NCI-H460 (cell line): ENCODE measurements around the gene TSPAN11. TPM values are rescaled to one million over a fixed set of nuclear protein-coding genes. Genes with fewer than 3 reads are reported as not detected.
"Not testable (repeated sequence)": the region's sequence is repeated elsewhere in the genome, so short reads cannot be mapped to it uniquely, and the experiment has no call there.

ENCODE experiments used
- DNase-seq: peaks from one replicate; pipeline ENCODE4 v3.0.0-alpha.2; 2016; ENCODE audit warnings: low read depth; ENCODE audit errors: extremely low read depth
- total RNA-seq: library from RNA; depleted of rRNA; stranded (reverse); fragments of >200 nt; shearing (Covaris generic); gene quantifications from 2 replicates; pipeline ENCODE4 v1.2.3, GENCODE V29; 2014

TSPAN11 gene
- total RNA-seq, 1 experiment from 2014 or later: not detected

DNA sequence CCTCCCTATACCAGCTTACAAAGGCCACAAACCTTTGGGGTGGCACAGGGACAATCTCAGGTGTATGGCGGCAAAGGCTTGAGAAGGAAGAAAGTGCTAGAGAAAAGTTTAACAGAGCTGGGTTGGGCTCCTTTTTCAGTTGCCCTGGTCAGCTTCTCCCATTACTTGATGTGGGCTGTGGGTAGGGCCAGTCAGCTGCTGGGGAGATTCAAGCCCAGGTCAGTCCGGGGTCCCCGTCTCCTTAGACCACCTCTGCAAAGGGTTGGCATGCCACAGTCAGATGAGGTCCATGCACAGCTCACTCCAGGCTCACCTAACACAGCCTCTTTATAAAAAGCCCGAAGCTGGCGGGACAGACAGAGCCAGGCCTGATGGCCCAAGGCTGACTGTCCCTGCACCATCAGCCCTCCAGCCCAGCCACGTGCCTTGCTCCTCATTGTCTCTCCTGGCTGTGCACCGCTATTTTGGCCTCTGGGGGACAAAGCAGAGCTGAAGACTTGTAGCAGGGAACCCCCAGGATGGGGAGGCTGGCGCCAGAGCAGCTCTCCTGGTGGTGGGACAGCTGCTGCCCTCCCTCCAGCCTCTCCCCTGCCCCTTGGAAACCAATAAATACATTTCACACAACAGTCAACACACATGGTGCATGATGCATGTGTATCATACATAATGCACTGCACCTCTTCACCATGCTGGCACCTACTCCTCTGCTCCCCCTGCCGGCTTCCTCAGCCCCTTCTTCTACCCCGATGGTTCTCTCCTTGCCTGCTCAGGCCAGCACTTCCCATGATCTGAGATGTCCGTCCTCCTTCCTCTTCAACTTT is 85.4 kb downstream of the TSPAN11 start:
- DNase-seq: no peak

DNA sequence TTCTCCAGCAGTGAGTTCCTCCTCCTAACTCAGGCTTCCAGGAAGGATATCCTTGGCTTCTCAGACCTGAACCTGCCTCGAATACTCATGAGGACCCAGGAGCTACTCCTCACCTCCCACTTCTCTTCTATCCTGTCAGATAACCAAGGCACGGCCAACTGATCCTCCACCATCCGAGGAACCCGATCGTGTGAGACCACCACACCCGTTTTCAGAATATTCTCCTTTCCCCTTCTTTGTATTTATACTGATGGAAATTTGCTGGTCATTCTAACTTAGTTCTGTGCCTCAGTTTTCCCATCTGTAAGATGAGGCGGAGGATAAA is 86.0 kb downstream of the TSPAN11 start:
- not testable (repeated sequence) for DNase-seq

DNA sequence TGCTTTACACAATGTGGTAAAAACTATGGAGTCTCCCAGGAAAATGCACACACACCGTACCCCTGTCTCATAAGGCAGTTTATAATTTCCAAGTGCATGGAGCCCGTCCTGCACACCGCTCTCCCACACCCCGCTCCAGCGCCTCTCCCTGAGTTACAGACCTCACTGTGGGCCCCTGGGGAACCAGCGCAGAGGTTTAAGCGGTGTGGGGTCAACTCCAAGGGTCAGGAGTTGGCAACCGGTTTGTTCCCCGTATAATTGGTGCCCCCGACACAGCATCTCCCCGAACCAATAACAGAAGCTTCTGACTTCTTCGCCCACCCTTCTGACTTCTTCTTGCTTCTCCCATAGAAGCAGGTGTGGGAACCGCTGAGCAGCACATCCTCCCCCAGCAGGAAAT is 88.7 kb downstream of the TSPAN11 start:
- DNase-seq: no peak

- no peak for DNase-seq
Measured at GRCh38 chr12:31016057-31016456, 89.5 kb downstream of the TSPAN11 start.

- DNase-seq: no peak
Measured at GRCh38 chr12:31017535-31017934, 91.0 kb downstream of the TSPAN11 start.

DNA sequence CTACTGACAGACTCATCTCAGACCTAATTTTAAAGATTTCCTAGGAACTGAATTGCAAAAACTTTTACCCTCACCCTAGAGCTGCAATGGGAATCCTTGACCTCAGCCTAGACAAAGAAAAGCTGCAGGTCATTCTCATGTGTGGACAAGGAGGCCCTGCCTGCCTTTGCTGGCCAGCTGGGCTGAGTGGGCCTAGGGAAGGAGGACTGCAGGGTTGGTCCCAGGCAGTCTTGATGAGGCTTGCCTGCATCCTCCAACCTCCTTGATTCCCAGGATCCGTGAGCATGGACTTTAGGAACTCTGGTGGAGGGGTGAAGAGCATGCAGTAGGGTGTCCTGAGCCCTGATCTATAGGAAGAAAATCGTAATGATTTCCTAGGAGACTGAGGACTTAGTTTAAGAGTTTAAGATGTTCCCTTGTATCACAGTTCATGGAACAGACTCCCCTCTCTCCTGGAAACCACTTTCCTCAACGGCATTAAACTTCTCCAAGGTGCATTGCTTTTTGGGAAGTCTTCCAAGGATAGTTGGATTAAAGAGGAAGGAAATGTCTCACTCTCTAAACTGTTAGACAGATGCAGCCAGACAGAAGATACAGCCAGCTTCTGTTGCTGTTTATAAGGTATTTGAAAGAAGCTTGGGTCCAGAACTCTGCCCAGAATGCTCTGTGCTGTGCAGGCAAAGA is 91.7 kb downstream of the TSPAN11 start:
- no peak for DNase-seq

- no peak for DNase-seq
Measured at GRCh38 chr12:31018790-31019505, 92.4 kb downstream of the TSPAN11 start.

DNA sequence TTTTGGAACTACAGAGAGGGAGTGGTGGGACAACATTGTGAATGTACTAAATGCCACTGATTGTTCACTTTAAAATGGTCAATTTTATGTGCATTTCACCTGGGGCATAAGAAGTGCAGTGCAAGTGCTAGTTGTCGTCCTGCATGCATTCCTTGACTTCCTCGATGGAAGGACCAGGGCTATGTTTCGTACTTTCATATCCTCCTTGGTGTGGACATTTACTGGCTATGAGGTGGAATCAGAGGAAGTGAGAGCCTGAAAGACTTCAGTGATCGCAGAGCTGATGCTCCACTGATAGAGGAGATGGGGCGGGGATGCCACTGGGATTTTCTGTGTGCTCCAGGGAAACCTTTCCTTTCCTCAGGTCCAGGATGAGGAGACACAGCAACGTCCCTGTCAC is 93.0 kb downstream of the TSPAN11 start:
- no peak for DNase-seq

DNA sequence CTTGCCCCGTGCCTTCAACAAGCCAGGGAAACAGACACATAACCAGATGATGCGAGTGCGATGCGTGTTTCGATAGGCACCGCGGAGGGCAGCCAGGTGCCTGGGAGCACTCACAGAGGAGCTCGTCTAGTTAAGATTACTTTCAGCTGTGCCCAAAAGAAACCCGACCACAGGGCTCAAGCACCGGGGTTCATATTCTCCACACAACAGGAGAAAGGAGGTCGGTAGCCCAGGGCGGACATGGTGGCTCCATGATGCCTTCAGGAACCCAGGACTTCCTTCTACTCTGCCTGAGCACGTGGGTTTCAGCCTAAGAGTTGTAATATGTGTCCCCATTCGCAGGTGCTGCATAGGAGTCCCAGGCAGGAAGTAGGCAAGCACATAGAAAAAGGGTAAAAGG is 93.4 kb downstream of the TSPAN11 start:
- DNase-seq: no peak

DNA sequence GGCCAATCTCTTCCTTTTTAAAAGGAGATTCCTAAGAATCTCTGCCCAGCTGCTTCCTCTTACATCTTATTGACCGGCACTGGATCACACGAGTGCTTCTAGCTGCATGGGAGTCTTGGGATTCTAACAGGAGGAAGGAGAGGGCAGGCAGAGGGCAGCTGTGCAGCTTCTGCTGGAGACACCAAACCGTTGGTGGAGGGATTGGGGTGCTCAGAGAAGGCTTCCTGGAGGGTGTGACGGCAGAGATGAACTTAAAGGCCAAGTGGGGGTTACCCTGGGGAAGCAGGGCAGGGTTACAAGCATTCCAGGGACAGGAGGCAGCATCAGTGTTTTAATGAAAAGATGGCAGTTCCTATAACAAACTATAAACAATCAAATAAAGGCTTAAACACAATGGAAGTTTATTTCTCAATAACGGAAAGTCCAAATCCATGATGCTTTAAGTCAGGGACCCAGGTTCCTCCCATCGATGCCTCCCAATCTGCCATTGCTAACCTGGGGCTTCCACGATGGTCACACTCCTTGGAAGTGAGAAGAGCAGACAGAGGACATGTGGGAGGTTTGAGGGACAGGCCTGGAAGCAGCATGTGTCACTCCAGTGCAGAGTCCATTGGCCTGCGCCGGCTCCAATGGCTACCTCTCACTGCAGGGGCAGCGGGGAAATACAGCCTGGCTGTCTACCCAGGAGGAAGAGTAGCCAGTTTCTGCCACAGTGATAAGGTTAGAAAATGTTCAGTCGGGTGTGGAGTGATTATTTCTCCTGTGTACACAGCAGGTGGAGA is 94.0 kb downstream of the TSPAN11 start:
- no peak for DNase-seq

DNA sequence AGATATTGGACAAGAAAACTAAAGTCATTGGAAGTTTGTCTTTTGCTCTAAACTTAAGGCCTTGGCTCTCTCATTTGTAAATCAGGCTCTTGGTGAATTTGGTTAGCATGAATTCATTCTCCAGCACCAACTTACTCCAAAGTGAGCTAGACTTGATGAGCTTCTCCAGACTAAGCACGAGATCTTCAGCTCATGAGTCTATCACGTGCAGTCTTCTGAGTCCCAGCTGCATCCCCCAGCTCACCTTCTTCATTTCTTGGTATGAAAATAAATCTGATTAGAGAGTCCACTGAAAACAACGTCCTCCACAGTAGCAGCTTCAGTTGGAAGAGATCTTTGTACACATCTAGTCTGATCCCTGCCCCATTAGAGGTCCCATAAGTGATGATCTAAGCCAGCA is 94.6 kb downstream of the TSPAN11 start:
- DNase-seq: no peak

DNA sequence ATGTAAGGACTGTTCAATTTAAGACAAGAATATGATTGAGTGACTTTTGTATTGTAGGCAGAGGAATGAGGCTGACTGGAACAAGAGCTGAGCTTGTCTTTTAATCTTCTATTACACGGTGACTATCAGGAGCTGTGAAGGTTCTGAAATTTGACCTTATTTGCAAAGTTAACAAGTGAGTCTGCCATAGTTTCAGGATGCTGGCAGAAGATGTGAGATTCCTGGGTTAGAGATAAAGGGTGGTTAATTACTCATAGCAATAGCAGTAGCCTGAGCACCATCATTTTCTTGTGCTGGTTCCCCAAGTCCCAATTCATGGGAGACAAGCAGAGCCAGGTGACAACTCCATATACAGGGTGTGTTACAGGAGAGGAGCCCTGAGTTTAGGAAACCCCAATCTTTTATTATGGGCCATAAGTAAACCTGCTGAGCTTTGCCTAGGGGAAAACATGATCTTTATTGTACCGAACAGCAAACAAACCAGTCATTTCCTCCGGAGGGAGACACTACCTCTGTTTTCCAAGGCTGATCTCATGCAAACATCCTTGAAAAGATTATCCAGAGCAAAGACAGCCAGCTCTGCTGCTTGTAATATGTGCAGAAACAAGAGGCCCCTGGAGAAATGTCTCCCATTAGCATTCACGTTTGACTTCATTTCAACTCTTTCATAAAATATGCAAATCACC is 95.4 kb downstream of the TSPAN11 start:
- DNase-seq: no peak

DNA sequence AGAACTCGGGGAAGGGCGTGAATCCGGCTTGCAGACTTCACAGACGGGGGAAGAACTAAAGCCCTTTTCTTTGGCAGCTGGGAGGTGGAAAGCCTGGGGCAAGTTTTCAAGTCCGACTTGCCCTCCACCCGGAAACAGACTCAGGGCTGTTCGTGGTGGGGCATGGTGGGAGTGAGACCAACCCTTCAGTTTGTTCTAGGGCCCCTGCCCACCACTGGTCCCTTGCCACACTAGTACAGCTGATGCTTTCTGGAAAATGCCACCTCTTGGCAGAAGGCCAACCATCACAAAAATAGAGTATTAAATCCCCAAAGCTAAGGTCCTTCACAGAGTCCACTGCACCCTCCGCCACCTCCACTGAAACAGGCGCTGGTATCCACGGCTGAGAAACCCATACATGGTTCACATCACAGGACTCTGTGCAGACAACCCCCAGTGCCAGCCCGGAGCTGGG is 96.8 kb downstream of the TSPAN11 start:
- no peak for DNase-seq

DNA sequence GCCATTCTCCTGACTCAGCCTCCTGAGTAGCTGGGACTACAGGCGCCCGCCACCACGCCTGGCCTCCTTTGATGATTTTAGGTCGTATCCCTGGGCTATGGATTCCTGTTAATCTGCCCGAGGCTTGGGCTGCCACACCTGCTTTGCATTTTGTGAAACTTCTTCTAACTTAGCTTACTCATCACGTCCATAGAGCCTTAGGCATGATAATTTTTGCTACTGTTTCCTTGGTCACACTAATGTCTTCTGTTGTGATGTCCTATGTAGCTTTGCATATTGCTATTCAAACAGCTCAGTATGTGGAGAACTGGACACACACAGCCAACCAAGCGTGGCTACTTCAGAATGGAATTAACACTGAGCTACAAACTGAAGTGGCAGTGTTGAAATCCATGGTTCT is 99.7 kb downstream of the TSPAN11 start:
- DNase-seq: no peak

DNA sequence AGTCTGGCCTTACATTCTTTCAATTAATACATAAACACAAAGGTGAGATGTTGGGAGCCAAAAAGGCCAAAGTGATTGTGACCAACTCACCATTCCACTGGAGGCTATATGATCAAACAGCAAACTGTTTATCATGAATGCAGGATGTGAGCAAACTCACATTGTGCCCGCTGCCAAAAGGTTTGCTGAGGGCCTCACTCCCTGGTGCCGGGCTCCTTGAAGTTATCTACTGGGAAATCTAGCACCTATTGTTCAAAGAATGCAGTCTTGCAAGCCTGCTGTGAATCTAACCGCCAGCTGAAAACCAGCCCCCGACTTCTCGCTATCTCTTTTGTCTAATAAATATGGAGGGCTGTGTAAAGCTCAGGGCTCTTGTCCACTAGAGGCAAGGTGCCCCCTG is 100.5 kb downstream of the TSPAN11 start:
- not testable (repeated sequence) for DNase-seq

DNA sequence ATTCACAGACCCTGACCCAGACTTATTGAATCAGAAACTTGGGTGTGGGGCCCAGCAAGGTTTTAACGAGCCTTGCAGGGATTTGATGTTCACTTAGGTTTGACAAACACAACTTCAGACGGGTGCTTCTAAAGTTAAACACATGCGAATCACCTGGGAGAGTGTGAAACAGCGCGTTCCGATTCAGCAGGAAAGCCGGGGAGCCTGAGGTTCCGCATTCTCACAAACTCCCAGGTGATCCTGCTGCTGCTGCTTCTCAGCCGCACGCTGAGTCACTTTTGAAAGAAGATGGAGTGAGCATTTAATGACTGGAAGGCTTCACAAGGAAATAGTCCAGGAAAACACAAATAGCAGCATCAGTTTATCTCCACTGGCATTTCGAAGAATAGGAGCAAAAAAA is 102.9 kb downstream of the TSPAN11 start:
- DNase-seq: no peak

- DNase-seq: no peak
Measured at GRCh38 chr12:31029916-31030562, 103.5 kb downstream of the TSPAN11 start.

DNA sequence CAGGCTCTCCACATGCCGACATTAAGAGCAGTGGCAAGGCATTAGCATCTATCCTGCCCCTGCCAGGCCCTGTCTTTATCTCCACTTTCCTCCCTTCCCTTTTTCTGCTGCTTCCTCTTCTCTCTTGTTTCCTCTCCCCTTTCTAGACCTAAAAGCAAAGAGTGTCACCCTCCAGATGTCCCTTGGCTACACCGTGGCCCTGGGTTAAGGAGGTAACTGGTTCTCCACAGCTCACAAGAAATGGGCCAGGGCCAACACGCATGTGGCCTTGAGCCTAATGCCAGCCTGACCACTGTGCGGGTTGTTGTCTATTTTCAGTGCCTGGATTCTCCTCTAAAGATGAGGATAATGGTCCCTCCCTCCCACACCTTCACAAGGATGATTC is 105.4 kb downstream of the TSPAN11 start:
- no peak for DNase-seq

DNA sequence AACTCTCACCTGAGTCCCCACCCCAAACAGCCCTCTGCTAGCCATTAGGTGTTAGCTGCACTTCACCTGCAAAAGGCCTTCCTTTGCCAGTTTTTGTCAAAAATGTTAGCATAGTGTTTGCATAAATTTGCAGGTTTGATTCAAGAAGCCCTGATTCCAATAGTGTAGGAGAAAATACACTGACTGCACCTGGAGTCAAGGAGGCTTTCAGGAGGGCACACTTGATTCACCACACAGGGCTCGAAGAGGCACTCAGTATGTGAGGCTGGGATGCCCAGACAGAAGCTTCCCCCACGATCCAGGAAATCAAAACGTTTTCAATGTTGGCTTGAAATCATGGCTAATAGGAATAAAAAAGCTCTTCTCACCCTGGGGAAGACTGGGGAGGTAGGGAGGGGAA is 106.6 kb downstream of the TSPAN11 start:
- no peak for DNase-seq

- no peak for DNase-seq
Measured at GRCh38 chr12:31033681-31034080, 107.1 kb downstream of the TSPAN11 start.
